ENCODE measurements around the gene ARHGAP26. TPM values are rescaled to one million over a fixed set of nuclear protein-coding genes. Genes with fewer than 3 reads are reported as not detected.
A peak's percentile ranks its signal among the peaks of the same experiment; 100 is the strongest.

The ARHGAP26 gene
- total RNA-seq, 4 donors from 2014 or later, result 28.2 to 52.3 (median 37.9) TPM

DNA sequence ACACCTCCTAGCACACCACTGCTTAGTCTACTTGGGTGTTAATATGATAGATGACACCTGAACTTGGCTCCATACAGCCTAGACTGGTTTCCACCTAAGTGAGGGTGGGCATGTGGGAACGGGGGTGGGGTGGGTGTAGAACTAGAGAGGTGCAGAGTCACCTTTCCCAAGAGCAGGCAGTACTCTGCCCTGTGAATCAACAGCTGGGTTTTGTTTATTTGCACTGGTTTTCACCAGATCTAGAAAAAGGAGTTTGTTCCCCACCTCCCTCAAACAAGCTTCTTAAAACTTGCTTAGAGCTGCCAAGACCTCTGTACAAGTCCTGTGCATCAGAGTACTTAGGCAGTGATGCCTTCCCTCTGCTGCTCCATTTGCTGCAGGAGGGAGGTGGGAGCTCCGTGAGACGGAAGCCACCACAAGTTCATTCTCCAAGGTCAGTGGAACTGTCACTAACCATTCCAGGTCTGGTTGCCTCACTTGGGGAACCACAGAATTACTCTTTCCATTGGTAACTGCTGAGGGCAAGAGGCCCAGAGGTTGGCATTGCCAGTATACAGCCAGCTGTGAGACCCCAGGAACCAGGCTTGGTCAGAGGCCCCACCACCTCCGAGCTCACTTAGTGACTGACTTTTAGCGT lies 469.8 kb downstream of the ARHGAP26 start:
- intact Hi-C loops (cut with DNase I), result no loop called here
- WGBS, 2 donors, result 81 to 85% methylated on average over 3 to 5 of the region's 5 CpGs

DNA sequence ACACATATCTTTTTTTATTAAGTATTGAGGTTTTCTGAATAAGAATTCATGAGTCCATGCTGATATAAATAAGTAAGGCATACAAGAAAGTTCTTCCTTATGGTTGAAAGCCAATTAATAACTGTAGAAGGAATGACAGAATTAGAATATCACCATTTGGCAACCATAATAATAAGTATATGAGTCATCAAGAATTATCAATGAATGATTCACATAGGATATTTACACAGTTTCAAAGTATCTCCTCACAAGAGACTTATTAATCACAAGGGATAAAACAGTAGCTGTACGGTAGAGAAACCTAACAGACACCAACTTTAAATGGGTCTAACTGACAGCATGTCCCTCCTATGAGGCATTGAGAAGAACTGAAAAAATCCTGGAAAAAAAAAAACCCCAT lies 471.7 kb downstream of the ARHGAP26 start:
- intact Hi-C loops (cut with DNase I), result no loop called here

More for the DNA sequence above, 469.8 kb downstream of the ARHGAP26 start:
- TF ChIP-seq POLR2A (IDR thresholded peaks at IDR 0.05), result no peak
- TF ChIP-seq, protein P1, sequence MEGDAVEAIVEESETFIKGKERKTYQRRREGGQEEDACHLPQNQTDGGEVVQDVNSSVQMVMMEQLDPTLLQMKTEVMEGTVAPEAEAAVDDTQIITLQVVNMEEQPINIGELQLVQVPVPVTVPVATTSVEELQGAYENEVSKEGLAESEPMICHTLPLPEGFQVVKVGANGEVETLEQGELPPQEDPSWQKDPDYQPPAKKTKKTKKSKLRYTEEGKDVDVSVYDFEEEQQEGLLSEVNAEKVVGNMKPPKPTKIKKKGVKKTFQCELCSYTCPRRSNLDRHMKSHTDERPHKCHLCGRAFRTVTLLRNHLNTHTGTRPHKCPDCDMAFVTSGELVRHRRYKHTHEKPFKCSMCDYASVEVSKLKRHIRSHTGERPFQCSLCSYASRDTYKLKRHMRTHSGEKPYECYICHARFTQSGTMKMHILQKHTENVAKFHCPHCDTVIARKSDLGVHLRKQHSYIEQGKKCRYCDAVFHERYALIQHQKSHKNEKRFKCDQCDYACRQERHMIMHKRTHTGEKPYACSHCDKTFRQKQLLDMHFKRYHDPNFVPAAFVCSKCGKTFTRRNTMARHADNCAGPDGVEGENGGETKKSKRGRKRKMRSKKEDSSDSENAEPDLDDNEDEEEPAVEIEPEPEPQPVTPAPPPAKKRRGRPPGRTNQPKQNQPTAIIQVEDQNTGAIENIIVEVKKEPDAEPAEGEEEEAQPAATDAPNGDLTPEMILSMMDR (IDR thresholded peaks at IDR 0.05), result no peak
- no peak for DNase-seq
- H3K9me3 ChIP-seq, result no peaks in the 10 kb centered on the region
- H3K36me3 ChIP-seq, result no peaks in the 10 kb centered on the region
- H3K27me3 ChIP-seq, result no peaks in the 10 kb centered on the region
- H3K4me1 ChIP-seq, result no peaks in the 10 kb centered on the region
- H3K4me3 ChIP-seq (replicated peaks in 1 of 3), result no peak overlapping the region
- no peak overlapping the region for H3K27ac ChIP-seq

DNA sequence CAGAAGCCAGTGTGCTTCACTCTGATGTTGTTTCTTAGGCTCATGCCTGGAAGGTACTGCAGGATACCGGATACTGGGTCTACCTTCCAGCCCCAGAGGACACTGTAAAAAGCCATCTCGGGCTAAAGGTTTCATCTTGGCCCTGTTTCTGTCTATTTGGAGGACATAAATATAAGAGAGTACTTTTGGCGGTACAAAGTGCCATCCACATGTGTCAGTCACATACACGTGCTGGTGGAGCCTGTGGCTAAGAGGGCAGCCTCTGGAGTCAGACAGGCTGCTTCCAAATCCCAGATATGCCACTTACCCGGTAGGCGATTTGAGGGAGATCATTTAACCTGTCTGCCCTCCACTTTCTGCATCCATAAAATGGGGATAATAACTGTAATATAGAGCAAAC lies 472.9 kb downstream of the ARHGAP26 start:
- Histone ChIP-seq H3K27ac (no peak overlapping the region), H3K4me1 (no peaks in the 10 kb centered on the region), H3K4me3 (replicated peaks in 1 of 3) (no peak overlapping the region), H3K27me3 (no peaks in the 10 kb centered on the region), H3K36me3 (no peaks in the 10 kb centered on the region), H3K9me3 (no peaks in the 10 kb centered on the region)
- 94 to 97% methylated on average over 6 of the region's 6 CpGs for WGBS, 2 donors
- DNase-seq, result no peak
- intact Hi-C loops (cut with DNase I), result no loop called here
- TF ChIP-seq, protein P1 (IDR thresholded peaks at IDR 0.05), result no peak
- no peak for TF ChIP-seq POLR2A (IDR thresholded peaks at IDR 0.05)

More for the DNA sequence above, 471.7 kb downstream of the ARHGAP26 start:
- no peaks in the 10 kb centered on the region for H3K4me1 ChIP-seq
- no peak overlapping the region for H3K4me3 ChIP-seq (replicated peaks in 1 of 3)
- no peak for DNase-seq
- no peak overlapping the region for H3K27ac ChIP-seq
- TF ChIP-seq POLR2A (IDR thresholded peaks at IDR 0.05), result no peak
- TF ChIP-seq, protein P1 (IDR thresholded peaks at IDR 0.05), result no peak
- H3K9me3 ChIP-seq, result no peaks in the 10 kb centered on the region
- 82 to 89% methylated on average over 1 of the region's 1 CpG for WGBS, 2 donors
- H3K27me3 ChIP-seq, result no peaks in the 10 kb centered on the region
- no peaks in the 10 kb centered on the region for H3K36me3 ChIP-seq

DNA sequence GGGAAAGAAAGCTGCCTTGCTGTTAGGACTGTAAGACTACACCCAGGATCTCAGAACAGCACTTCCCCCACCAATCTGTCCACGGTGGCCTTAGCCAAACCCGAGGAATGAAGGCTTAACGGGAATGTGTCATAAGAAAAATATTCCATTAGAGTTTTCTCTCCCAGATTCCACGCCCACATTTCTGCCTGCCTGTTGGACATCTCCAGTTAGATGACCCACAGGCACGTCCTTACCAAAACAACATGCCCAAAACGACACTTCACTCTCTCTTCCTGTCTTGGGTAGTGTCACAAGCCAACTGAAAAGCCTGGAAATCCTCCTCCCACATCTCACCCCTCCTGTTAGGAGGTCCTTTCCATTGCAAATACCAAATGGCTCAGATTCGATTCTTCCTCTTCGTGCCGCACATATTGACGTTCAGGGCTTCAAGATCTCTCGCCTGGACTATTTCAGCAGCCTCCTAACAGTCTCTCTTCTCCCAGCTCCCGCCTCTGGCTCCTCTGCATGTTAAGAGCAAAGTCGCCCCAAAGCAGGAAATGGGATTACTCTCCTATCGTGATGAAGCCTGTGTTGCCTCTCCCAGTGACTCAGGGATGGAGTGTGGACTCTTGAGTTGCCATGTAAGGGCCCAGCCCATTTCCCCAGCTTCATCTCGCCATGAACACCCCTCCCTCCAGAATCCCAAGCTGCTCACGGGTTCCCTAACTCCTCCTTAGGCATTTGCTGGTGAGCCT lies 474.0 kb downstream of the ARHGAP26 start:
- peak; percentile 20 to 27 for DNase-seq

More for the DNA sequence above, 474.0 kb downstream of the ARHGAP26 start:
- WGBS, 2 donors, result 69 to 70% methylated on average over 16 of the region's 16 CpGs
- no peak for TF ChIP-seq POLR2A (IDR thresholded peaks at IDR 0.05)
- TF ChIP-seq, protein P1 (IDR thresholded peaks at IDR 0.05), result no peak
- Histone ChIP-seq H3K4me3 (replicated peaks in 1 of 3) (no peak overlapping the region), H3K27ac (peak overlapping the region in 2 of 3 donors; percentile 49 to 56), H3K36me3 (no peaks in the 10 kb centered on the region), H3K9me3 (no peaks in the 10 kb centered on the region), H3K27me3 (no peaks in the 10 kb centered on the region), H3K4me1 (no peaks in the 10 kb centered on the region)
- intact Hi-C loops (cut with DNase I), result no loop called here
